Erythroblast (primary cell): ENCODE data around the gene PLA2G2D.

ENCODE experiments used
- GATA1 ChIP-seq: IDR thresholded peaks from 2 replicates; pipeline ENCODE4 v1.6.1; 2011; ENCODE audit warnings: low read depth, mild to moderate bottlenecking, control low read depth, low read length, moderate library complexity
- POLR2A ChIP-seq: IDR thresholded peaks from 2 replicates; pipeline ENCODE4 v1.6.1; 2011; ENCODE audit warnings: mild to moderate bottlenecking, low read length

DNA sequence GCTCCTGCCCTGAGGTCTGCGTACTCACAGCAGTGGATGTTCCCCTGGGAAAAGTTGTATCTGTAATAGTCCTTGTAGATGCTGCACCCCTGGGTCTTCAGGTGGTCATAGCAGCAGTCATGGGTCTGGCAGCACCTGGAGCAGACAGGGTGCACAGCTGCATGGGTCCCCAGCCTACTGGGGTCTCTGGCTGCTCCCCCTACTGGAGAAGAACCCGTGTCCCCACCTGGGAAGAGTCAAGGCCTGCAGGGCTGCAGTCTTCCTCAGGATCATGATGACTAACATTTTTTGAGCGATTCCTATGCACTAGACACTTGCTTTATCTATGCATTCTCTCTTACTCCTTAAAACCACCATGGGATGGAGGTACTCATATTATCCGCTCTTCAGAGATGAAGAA lies 3.9 kb downstream of the PLA2G2D start:
- no peak for TF ChIP-seq POLR2A
- TF ChIP-seq GATA1 = no peak
